Fibroblast of skin of right biceps (primary cell): Measurements from ENCODE around the gene NLN.

Experiments used
- DNase-seq: peaks from one replicate; pipeline ENCODE4 v3.0.0-alpha.2; 2013

The NLN gene

GRCh38 chr5:65811004-65811403, 89.0 kb downstream of the NLN start:
- peak; percentile 69 for DNase-seq

DNA sequence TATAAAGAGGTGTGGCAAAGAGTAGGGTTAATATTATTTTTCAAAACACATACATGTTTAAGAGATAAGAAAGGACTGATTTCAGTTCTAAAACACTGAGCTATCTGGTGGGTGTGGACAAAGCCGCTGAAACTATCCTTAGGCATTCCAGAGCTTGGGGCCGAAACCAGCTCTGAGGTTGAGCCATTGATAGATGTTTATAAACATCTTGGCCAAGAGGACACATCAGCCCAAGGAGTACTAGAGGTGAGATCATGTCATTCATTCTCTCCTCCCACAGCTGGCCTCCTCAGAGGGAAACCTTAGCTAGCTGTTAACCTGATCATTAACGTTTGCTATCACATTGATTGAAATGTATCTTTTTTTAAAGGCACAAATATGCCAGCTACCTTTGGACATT, 89.9 kb downstream of the NLN start:
- DNase-seq = no peak

- no peak for DNase-seq
These were observed 90.6 kb downstream of the NLN start for GRCh38 chr5:65812648-65813047.

- no peak for DNase-seq
These were observed 91.2 kb downstream of the NLN start for GRCh38 chr5:65813174-65813573.

GRCh38 chr5:65815161-65815560, 93.2 kb downstream of the NLN start:
- no peak for DNase-seq

GRCh38 chr5:65816729-65817128, 94.7 kb downstream of the NLN start:
- DNase-seq = no peak

GRCh38 chr5:65817931-65818330, 95.9 kb downstream of the NLN start:
- DNase-seq = no peak

GRCh38 chr5:65818592-65818991, 96.6 kb downstream of the NLN start:
- no peak for DNase-seq

DNA sequence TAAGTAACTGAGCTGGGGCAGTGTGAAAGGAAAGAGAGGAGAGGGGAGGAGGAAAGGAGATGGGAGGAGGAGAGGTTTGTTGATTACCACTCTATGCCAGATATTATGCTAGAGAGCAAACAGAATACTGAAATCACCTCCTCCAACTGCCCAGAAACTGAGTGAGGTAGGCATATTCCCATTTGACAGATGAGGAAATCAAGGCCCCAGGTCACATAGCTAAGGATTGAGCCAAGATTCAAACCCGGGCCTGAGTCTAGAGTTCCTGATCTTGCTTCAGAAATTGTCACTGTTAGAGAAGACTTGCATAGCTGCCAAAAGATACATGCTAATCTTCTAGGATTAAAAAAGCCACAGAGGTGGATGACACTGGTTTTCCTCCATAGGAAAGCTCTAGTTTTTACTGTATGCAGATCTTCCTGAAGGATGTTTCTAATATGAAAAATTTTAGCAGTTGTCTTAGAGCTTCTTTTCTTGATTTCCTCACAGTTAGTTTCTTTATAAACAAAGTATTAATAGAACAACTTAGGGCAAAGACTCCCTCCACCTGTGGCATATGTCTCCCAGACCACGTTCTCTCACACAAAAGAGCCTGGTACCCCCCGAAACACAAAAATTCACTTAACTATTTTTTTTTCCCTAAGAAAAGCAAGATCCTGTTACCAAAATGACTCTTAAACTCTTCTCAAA, 97.4 kb downstream of the NLN start:
- DNase-seq = no peak

GRCh38 chr5:65819905-65820240, 97.9 kb downstream of the NLN start:
- DNase-seq = no peak

- DNase-seq = peak; percentile 20
These were observed 98.4 kb downstream of the NLN start for GRCh38 chr5:65820373-65820772.

DNA sequence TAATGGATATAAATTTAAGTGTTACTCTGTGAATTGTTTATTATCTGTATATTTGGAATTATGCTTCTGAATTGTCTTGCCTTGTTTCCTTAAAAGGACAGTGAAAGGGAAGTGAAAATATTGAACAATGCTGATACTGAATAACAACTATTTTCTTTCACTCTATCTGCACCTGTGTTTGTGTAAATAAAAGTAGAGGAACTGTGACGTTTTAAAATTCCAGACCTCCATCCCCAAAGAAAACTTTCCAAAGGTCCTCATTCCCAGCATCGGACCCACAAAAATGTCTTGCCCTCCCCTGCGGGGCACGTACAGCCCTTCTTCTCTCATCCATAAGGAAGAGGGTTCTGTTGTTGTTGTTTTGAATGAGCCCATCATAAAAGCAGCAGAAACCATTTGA, 100.0 kb downstream of the NLN start:
- no peak for DNase-seq

- DNase-seq = no peak
These were observed 100.7 kb downstream of the NLN start for GRCh38 chr5:65822710-65823109.

DNA sequence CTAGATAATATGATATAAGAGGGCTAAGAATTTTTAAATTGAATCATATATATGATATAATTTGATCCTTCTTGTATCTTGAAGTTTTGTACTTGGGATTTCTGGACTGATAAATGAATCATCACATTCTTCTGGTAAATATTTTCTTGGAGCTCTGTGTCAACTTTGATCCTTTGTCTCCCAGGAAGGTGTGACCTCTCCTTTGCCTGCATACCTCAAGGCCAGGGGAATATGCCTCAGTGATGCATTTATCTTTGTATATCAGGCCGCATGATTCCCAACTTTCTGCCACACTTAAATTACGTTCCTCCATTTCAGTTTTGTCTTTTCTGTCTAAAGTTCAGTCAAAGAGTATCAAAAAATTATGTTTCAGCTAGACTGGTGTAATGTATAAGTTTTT, 101.2 kb downstream of the NLN start:
- peak; percentile 57 for DNase-seq

DNA sequence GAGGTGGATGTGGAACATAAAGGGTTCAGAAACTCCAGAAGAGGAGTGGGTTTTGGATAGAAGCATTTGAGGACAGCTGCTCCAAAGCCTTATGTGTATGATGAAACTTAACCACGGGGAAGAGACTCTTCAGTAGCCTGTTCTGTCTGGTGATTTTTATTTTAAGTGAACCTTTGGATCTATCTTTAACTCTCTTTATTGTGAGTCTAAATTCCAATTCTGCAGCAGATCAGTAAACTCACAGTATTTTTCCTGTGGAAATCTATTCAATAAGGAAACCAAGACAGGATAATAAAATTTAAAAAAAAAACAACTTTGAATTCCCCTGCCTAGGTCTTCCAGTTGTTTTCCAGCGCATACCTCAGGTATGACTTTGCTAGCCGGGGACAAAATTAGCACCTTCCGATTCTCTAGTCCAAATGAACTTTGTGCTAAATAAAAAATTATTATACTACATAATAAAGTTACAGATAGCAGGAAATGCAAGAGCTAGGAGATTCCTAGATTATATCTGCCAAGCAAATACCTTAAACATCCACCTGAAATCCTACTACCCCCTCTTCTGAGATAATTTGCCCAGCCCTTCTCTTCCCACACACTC, 101.9 kb downstream of the NLN start:
- DNase-seq = no peak

- DNase-seq = no peak
These were observed 103.7 kb downstream of the NLN start for GRCh38 chr5:65825408-65826328.

DNA sequence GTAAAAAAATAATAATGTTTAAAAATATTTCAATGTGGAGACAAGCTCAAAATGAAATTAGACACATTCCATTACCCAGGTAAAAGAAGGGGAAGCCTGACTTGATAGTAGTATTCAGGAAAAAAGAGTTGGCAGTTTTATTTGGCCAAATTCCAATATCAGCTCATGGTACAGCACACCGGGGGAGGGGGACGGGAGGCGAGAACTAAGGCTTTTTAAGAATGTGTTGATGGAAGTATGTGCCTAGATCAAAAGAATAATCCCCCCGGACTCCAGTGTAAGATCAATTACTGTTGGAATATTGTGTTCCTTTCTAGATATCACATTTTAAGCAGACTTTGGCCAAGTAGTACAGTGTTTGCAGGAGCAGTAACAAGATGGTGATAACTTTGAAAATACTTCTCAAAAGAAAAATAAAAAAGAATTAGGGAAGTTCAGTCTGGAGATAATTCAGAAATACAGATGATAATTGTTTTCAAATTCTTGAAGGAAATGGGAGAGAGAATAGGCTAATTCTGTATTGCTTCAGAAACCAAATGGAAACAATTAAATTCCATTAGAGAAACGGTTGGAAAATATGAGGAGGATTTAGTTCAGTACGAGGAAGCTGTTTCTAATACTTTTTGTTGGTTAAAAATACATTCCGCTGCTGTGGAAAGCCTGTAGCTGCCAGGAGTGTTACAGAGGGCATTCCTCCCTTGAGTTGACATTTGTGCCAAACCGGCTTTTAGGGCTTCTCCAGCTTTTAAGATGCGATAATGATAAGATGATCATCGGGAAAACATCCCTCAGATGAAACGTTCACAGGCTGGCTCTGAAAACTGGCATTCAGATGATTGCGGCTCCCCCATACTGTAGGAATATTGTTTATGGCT, 106.3 kb downstream of the NLN start:
- peak; percentile 85 for DNase-seq

GRCh38 chr5:65830856-65831255, 108.9 kb downstream of the NLN start:
- DNase-seq = peak; percentile 20

- no peak for DNase-seq
These were observed 109.3 kb downstream of the NLN start for GRCh38 chr5:65831276-65831675.

GRCh38 chr5:65832152-65832551, 110.1 kb downstream of the NLN start:
- no peak for DNase-seq

DNA sequence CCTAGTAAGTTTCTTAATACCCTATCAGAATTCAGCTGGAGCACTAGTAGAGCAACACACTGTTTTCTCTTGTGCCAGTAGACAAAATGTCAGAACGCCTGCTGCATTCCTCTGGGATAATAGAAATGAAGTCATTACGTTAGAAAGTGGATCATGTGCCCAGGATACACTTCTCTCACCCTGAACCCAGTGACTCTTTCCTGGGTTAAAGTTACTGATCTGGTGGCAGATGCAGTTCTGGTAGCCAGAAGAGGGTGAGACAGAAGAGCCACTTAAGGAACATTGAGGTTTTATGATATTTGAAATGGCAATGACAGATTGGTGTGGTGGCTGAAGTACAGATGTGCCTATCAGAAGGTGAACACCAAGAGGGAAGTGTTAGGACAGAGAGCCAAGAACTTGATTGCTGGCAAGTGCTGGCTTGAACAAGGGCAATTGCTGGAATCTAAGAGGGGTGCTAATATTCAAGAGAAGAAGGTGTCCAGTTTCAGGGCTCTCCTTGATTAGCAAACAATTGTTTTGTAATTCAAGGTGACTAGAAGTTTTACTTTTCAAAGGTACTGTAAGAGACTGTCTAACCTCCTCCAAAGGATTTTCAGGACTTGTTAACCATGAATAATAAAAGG, 110.7 kb downstream of the NLN start:
- DNase-seq = no peak

DNA sequence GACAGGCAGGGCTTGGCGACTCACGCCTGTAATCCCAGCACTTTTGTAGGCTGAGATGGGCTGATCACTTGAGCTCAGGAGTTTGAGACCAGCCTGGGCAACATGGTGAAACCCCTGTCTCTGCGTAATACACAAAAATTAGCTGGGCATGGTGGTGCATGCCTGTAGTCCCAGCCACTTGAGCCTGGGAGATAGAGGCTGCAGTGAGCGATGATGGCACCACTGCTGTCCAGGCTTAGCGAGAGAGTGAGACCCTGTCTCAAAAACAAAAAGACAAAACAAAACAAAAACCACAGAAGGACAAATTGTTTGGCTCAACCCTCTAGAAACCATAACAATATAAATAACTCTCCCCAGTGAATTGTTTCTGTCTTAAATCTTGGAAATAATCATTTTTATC, 111.8 kb downstream of the NLN start:
- no peak for DNase-seq

GRCh38 chr5:65834306-65834705, 112.3 kb downstream of the NLN start:
- DNase-seq = no peak
